ENCODE measurements around the gene PXT1. TPM values are rescaled to one million over a fixed set of nuclear protein-coding genes. Genes with fewer than 3 reads are reported as not detected.
"Not testable (repeated sequence)": the region's sequence is repeated elsewhere in the genome, so short reads cannot be mapped to it uniquely, and the experiment has no call there.

Gene PXT1
- total RNA-seq, 4 donors from 2014 or later: not detected

DNA sequence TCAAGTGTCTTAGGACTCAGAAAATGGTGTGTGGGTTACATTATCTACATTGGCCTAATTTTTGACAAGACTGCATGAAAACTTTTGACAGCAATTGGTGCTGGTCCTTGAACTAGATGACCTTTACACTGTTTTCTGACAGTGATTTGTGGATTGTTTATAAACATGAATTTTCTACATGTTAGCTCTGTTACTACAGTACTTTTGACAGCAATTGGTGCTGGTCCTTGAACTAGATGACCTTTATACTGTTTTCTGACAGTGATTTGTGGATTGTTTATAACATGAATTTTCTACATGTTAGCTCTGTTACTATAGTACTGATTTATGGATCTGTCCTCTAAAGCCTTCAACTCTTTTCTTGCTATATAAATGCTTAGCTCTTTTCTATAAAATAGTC, 16.8 kb upstream of the PXT1 start:
- Histone ChIP-seq H3K4me3 (no peak overlapping the region), H3K9me3 (no peaks in the 10 kb centered on the region), H3K27ac (no peak overlapping the region), H3K27me3 (no peaks in the 10 kb centered on the region), H3K36me3 (no peaks in the 10 kb centered on the region), H3K4me1 (peaks cover 0 to 8% (median 0%) of the 10 kb centered on the region in 4 donors)
- no peak for DNase-seq
- TF ChIP-seq, protein P1, sequence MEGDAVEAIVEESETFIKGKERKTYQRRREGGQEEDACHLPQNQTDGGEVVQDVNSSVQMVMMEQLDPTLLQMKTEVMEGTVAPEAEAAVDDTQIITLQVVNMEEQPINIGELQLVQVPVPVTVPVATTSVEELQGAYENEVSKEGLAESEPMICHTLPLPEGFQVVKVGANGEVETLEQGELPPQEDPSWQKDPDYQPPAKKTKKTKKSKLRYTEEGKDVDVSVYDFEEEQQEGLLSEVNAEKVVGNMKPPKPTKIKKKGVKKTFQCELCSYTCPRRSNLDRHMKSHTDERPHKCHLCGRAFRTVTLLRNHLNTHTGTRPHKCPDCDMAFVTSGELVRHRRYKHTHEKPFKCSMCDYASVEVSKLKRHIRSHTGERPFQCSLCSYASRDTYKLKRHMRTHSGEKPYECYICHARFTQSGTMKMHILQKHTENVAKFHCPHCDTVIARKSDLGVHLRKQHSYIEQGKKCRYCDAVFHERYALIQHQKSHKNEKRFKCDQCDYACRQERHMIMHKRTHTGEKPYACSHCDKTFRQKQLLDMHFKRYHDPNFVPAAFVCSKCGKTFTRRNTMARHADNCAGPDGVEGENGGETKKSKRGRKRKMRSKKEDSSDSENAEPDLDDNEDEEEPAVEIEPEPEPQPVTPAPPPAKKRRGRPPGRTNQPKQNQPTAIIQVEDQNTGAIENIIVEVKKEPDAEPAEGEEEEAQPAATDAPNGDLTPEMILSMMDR (IDR thresholded peaks at IDR 0.05): no peak
- no peak for TF ChIP-seq POLR2A (IDR thresholded peaks at IDR 0.05)

DNA sequence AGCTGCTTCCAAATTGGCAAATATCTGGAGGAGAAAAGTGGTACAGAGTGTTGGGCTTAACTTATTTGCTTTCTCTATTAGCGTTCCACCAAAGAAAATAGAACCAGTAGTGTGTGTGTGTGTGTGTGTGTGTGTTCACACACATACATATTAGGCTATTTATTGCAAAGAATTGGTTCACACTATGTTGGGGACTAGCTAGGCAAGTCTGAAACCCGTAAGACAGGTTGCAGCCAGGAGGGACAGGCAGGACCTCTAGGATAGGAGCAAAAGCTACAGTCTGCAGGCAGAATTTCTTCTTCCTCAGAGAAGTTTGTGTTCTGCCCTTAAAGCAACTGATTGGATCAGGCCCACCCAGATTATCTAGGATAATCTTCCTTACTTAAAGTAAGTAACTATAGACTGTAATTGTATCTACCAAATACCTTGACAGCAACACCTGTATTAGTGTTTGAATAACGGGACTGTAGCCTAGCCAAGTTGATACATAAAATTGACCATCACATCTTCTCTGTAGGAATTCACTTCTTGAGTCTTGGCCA, 12.9 kb upstream of the PXT1 start:
- Histone ChIP-seq H3K27me3 (no peaks in the 10 kb centered on the region), H3K27ac (no peak overlapping the region), H3K4me3 (no peak overlapping the region), H3K36me3 (peaks cover 0 to 4% (median 0%) of the 10 kb centered on the region in 3 donors), H3K9me3 (no peaks in the 10 kb centered on the region), H3K4me1 (peaks cover 0 to 8% (median 0%) of the 10 kb centered on the region in 4 donors)
- no peak for DNase-seq
- TF ChIP-seq POLR2A (IDR thresholded peaks at IDR 0.05): no peak
- TF ChIP-seq, protein P1 (IDR thresholded peaks at IDR 0.05): no peak

GRCh38 chr6:36452897-36453296, 10.2 kb upstream of the PXT1 start:
- H3K9me3 ChIP-seq, H3K27me3 ChIP-seq, DNase-seq, H3K4me3 ChIP-seq, H3K4me1 ChIP-seq, H3K27ac ChIP-seq: not testable (repeated sequence)
- peaks cover 0 to 16% (median 0%) of the 10 kb centered on the region in 3 donors for H3K36me3 ChIP-seq

DNA sequence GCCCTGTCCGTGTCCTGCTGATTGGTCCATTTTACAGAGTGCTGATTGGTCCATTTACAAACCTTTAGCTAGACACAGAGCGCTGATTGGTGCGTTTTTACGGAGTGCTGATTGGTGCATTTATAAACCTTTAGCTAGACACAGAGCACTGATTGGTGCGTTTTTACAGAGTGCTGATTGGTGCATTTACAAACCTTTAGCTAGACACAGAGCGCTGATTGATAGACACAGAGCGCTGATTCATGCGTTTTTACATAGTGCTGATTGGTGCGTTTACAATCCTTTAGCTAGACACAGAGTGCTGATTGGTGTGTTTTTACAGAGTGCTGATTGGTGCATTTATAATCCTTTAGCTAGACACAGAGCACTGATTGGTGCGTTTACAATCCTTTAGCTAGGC, 6.5 kb upstream of the PXT1 start:
- not testable (repeated sequence) for DNase-seq, H3K27ac ChIP-seq, H3K9me3 ChIP-seq

GRCh38 chr6:36445621-36446020, 3.0 kb upstream of the PXT1 start:
- peaks cover 0 to 12% (median 0%) of the 10 kb centered on the region in 3 donors for H3K36me3 ChIP-seq
- H3K4me1 ChIP-seq: peaks cover 0 to 33% (median 6%) of the 10 kb centered on the region in 4 donors
- no peak for DNase-seq
- H3K9me3 ChIP-seq: peaks cover 0 to 3% (median 0%) of the 10 kb centered on the region in 4 donors
- no peak overlapping the region for H3K27ac ChIP-seq
- no peak for TF ChIP-seq POLR2A (IDR thresholded peaks at IDR 0.05)
- no peaks in the 10 kb centered on the region for H3K27me3 ChIP-seq
- no peak overlapping the region for H3K4me3 ChIP-seq

More for the DNA sequence above, 6.5 kb upstream of the PXT1 start:
- Histone ChIP-seq H3K36me3 (peaks cover 0 to 16% (median 0%) of the 10 kb centered on the region in 3 donors), H3K4me1 (peaks cover 0 to 13% (median 3%) of the 10 kb centered on the region in 4 donors)
- not testable (repeated sequence) for H3K4me3 ChIP-seq, H3K27me3 ChIP-seq

DNA sequence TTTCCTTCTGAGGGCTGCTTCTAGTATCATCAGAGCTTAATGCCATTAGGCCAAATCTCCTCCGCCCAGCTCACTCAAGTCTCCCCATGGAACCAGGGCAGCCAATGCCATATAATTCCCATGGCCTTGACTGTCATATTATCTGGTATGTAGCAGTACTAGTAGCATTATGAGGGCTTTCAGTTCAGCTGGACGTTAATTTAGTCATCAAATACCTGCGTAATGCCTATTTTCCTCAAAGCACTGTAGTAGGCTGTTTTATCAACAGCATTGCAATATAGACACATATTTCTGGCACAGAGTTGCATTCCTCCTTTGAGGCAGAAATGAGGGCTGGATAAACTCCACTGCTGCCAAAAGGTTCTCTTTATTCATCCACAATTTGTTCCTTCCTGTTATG, 1.8 kb upstream of the PXT1 start:
- TF ChIP-seq, protein P1 (IDR thresholded peaks at IDR 0.05): no peak
- TF ChIP-seq POLR2A (IDR thresholded peaks at IDR 0.05): no peak
- Histone ChIP-seq H3K9me3 (peaks cover 0 to 3% (median 0%) of the 10 kb centered on the region in 4 donors), H3K27ac (peak overlapping the region in 3 of 4 donors; percentile 97 to 99 (median 98)), H3K36me3 (peaks cover 0 to 12% (median 0%) of the 10 kb centered on the region in 3 donors), H3K27me3 (no peaks in the 10 kb centered on the region), H3K4me3 (peak overlapping the region in 3 of 4 donors; percentile 94 to 98 (median 97)), H3K4me1 (peaks cover 0 to 34% (median 6%) of the 10 kb centered on the region in 4 donors)
- no peak for DNase-seq

- TF ChIP-seq, protein P1 (IDR thresholded peaks at IDR 0.05): peak in 3 of 6 experiments; percentile 11 to 26 (median 18)
- TF ChIP-seq POLR2A (IDR thresholded peaks at IDR 0.05): no peak
- Histone ChIP-seq H3K27me3 (no peaks in the 10 kb centered on the region), H3K9me3 (no peaks in the 10 kb centered on the region), H3K4me1 (peaks cover 0 to 34% (median 6%) of the 10 kb centered on the region in 4 donors), H3K36me3 (peaks cover 0 to 5% (median 0%) of the 10 kb centered on the region in 3 donors), H3K27ac (peak overlapping the region; percentile 97 to 99 (median 98)), H3K4me3 (peak overlapping the region; percentile 94 to 99 (median 98))
- DNase-seq: no peak
These were observed 1.1 kb upstream of the PXT1 start for GRCh38 chr6:36443471-36444428.
